ENCODE results near the gene ESRRA. TPM values are rescaled to one million over a fixed set of nuclear protein-coding genes. Genes with fewer than 3 reads are reported as not detected.

Gene ESRRA
- total RNA-seq, 1 experiment from 2014 or later, result 63.4 TPM

DNA sequence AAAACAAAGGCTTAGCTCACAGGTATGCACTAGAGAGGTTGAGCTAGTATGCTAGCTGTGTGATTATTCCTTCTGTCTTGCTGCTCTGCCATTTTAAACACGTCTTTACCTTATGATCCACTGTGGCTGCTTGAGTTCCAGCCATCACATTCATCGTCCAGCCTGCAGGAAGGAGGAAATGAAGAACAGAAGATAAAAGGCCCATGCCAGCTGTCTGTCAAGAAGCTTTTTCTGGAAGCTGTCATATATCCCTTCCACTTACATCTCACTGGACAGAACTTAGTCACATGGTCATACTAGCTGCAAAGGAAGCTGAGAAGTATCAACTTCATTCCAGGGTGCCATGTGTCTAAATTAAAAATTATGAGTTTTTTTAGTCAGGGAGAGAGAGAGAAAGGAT is 22.1 kb downstream of the ESRRA start:
- POLR2A ChIA-PET, result interaction anchor here (0.6 to 1.6 kb wide), 3 partner anchors 9 to 14 kb away, joined by 3 to 5 read pairs (median 4); partner anchors contain the start of genes PRDX5 and TRMT112
- CTCF ChIA-PET, result interaction anchor here (0.5 to 1.5 kb wide), 3 partner anchors 10 to 1776 kb away, joined by 3 to 7 read pairs (median 5); partner anchors contain the start of genes PRDX5 and TRMT112
- intact Hi-C loops (cut with micrococcal nuclease), result no loop called here
- Mint-ChIP-seq H3K27ac (ENCODE audit: low read depth, unreplicated experiment) (no peak overlapping the region), H3K36me3 (ENCODE audit: insufficient read depth, unreplicated experiment) (peaks cover 8% of the 10 kb centered on the region), H3K4me1 (ENCODE audit: insufficient read depth, unreplicated experiment) (peaks cover 14% of the 10 kb centered on the region), H3K9me3 (ENCODE audit: unreplicated experiment) (no peaks in the 10 kb centered on the region), H3K27me3 (ENCODE audit: insufficient read depth, unreplicated experiment) (no peaks in the 10 kb centered on the region), H3K4me3 (ENCODE audit: unreplicated experiment) (no peak overlapping the region)
- no TSS peak for BruUV-seq (replicated peaks)
- no peak for DNase-seq (ENCODE audit: unreplicated experiment)
- TF ChIP-seq, protein P1, sequence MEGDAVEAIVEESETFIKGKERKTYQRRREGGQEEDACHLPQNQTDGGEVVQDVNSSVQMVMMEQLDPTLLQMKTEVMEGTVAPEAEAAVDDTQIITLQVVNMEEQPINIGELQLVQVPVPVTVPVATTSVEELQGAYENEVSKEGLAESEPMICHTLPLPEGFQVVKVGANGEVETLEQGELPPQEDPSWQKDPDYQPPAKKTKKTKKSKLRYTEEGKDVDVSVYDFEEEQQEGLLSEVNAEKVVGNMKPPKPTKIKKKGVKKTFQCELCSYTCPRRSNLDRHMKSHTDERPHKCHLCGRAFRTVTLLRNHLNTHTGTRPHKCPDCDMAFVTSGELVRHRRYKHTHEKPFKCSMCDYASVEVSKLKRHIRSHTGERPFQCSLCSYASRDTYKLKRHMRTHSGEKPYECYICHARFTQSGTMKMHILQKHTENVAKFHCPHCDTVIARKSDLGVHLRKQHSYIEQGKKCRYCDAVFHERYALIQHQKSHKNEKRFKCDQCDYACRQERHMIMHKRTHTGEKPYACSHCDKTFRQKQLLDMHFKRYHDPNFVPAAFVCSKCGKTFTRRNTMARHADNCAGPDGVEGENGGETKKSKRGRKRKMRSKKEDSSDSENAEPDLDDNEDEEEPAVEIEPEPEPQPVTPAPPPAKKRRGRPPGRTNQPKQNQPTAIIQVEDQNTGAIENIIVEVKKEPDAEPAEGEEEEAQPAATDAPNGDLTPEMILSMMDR (IDR thresholded peaks at IDR 0.05; ENCODE audit: unreplicated experiment), result no peak

DNA sequence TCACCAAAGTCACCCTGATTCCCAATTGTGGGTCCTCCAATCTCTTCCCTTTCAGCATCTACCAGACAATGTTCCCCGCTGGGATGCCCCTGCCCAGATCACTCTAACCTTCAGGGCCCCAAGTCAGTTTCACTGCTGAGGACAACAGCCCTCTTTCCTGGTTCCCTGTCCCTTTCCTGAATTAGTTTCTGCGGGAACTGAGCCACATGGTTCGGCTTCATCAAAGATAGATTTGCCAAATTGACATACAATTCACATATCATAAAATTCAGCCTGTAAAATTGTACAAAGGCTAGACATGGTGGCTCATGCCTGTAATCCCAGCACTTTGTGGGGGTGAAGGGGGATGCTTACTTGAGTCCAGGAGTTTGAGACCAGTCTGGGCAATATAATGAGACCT is 22.7 kb downstream of the ESRRA start:
- H3K4me1 Mint-ChIP-seq (ENCODE audit: insufficient read depth, unreplicated experiment), result peaks cover 14% of the 10 kb centered on the region
- CTCF ChIA-PET, result interaction anchor here (1.5 kb wide), 1 partner anchor 23 kb away, joined by 5 read pairs; no protein-coding TSS in a partner anchor

GRCh38 chr11:64330888-64331287 is 25.6 kb downstream of the ESRRA start:
- TF ChIP-seq, protein P1 (IDR thresholded peaks at IDR 0.05; ENCODE audit: unreplicated experiment), result no peak
- Mint-ChIP-seq H3K4me1 (ENCODE audit: insufficient read depth, unreplicated experiment) (peaks cover 20% of the 10 kb centered on the region), H3K4me3 (ENCODE audit: unreplicated experiment) (no peak overlapping the region), H3K9me3 (ENCODE audit: unreplicated experiment) (no peaks in the 10 kb centered on the region), H3K27me3 (ENCODE audit: insufficient read depth, unreplicated experiment) (no peaks in the 10 kb centered on the region), H3K36me3 (ENCODE audit: insufficient read depth, unreplicated experiment) (no peaks in the 10 kb centered on the region), H3K27ac (ENCODE audit: low read depth, unreplicated experiment) (peak overlapping the region; percentile 61)
- CTCF ChIA-PET, result interaction anchor here (0.6 to 11.4 kb wide), 15 partner anchors 8 to 426 kb away, joined by 3 to 135 read pairs (median 5); partner anchors contain the start of genes CATSPERZ, ESRRA, PRDX5 and TRMT112
- DNase-seq (ENCODE audit: unreplicated experiment), result no peak
- intact Hi-C loops (cut with micrococcal nuclease), result loop anchor here (1.0 kb wide), 1 partner anchor 13 kb away; the partner anchor contains the start of gene PRDX5
- no TSS peak for BruUV-seq (replicated peaks)
- POLR2A ChIA-PET, result interaction anchor here (0.8 to 15.4 kb wide), 16 partner anchors 7 to 150 kb away, joined by 3 to 285 read pairs (median 6); partner anchors contain the start of genes ESRRA, FKBP2, PPP1R14B and PRDX5

More for the DNA sequence above, 22.7 kb downstream of the ESRRA start:
- TF ChIP-seq, protein P1 (IDR thresholded peaks at IDR 0.05; ENCODE audit: unreplicated experiment), result no peak
- Mint-ChIP-seq H3K27ac (ENCODE audit: low read depth, unreplicated experiment) (no peak overlapping the region), H3K4me3 (ENCODE audit: unreplicated experiment) (no peak overlapping the region), H3K9me3 (ENCODE audit: unreplicated experiment) (no peaks in the 10 kb centered on the region), H3K27me3 (ENCODE audit: insufficient read depth, unreplicated experiment) (no peaks in the 10 kb centered on the region), H3K36me3 (ENCODE audit: insufficient read depth, unreplicated experiment) (peaks cover 2% of the 10 kb centered on the region)
- POLR2A ChIA-PET, result interaction anchor here (1.6 kb wide), 1 partner anchor 10 kb away, joined by 4 read pairs; the partner anchor contains the start of gene PRDX5
- DNase-seq (ENCODE audit: unreplicated experiment), result no peak
- intact Hi-C loops (cut with micrococcal nuclease), result no loop called here
- no TSS peak for BruUV-seq (replicated peaks)

GRCh38 chr11:64331569-64332371 is 26.4 kb downstream of the ESRRA start:
- Mint-ChIP-seq H3K27ac (ENCODE audit: low read depth, unreplicated experiment) (peak overlapping the region; percentile 61), H3K27me3 (ENCODE audit: insufficient read depth, unreplicated experiment) (no peaks in the 10 kb centered on the region), H3K4me3 (ENCODE audit: unreplicated experiment) (peak overlapping the region; percentile 8), H3K36me3 (ENCODE audit: insufficient read depth, unreplicated experiment) (no peaks in the 10 kb centered on the region), H3K9me3 (ENCODE audit: unreplicated experiment) (no peaks in the 10 kb centered on the region), H3K4me1 (ENCODE audit: insufficient read depth, unreplicated experiment) (peaks cover 20% of the 10 kb centered on the region)
- ChIA-PET POLR2A (interaction anchor here (0.6 to 15.4 kb wide), 24 partner anchors 8 to 851 kb away, joined by 3 to 285 read pairs (median 5); partner anchors contain the start of genes ESRRA, FKBP2, PPP1R14B and PRDX5), CTCF (interaction anchor here (0.6 to 11.4 kb wide), 32 partner anchors 9 to 1738 kb away, joined by 3 to 135 read pairs (median 4); partner anchors contain the start of genes BAD, CATSPERZ, ESRRA and PACS1)
- TF ChIP-seq, protein P1 (IDR thresholded peaks at IDR 0.05; ENCODE audit: unreplicated experiment), result peak; percentile 79
- no TSS peak for BruUV-seq (replicated peaks)
- peak; percentile 98 for DNase-seq (ENCODE audit: unreplicated experiment)
- intact Hi-C loops (cut with micrococcal nuclease), result loop anchor here (1.0 kb wide), 1 partner anchor 13 kb away; the partner anchor contains the start of gene PRDX5
